ENCODE measurements around the gene C2.
"Not testable (repeated sequence)": the region's sequence is repeated elsewhere in the genome, so short reads cannot be mapped to it uniquely, and the experiment has no call there.

The C2 gene

GRCh38 chr6:31971279-31971992, 43.9 kb downstream of the C2 start:
- Histone ChIP-seq H3K23ac (ENCODE audit: low read length) (no peak overlapping the region), H2AK5ac (ENCODE audit: low read length) (peak overlapping the region; percentile 13), H2BK120ac (ENCODE audit: insufficient read depth, low read length, poor library complexity) (peak overlapping the region; percentile 35), H3K4me1 (ENCODE audit: control insufficient read depth in 1 of 2, insufficient read depth in 2 of 2, low read length in 2 of 2) (peaks cover 9 to 12% of the 10 kb centered on the region in 2 experiments), H2BK12ac (ENCODE audit: low read length) (no peak overlapping the region), H2AFZ (ENCODE audit: insufficient read depth, low read length, poor library complexity) (peak overlapping the region; percentile 80), H3K79me1 (ENCODE audit: low read length) (peaks cover 11% of the 10 kb centered on the region), H4K8ac (ENCODE audit: low read depth, low read length) (peak overlapping the region; percentile 77), H4K12ac (ENCODE audit: low read depth, low read length) (peak overlapping the region; percentile 31), H3K9ac (ENCODE audit: low read length) (peak overlapping the region; percentile 16), H3K79me2 (ENCODE audit: control insufficient read depth, insufficient read depth, low read length, poor library complexity) (peaks cover 2% of the 10 kb centered on the region), H3K36me3 (ENCODE audit: control insufficient read depth in 1 of 2, insufficient read depth in 2 of 2, low read length in 2 of 2) (peaks cover 41 to 43% of the 10 kb centered on the region in 2 experiments), H3K4ac (ENCODE audit: low read depth, low read length) (peak overlapping the region; percentile 14), H4K91ac (ENCODE audit: low read depth, low read length) (peak overlapping the region; percentile 75), H2BK5ac (ENCODE audit: low read depth, low read length, poor library complexity) (peak overlapping the region; percentile 5), H3K14ac (ENCODE audit: low read length) (peak overlapping the region; percentile 15), H3K18ac (ENCODE audit: low read length) (peak overlapping the region; percentile 2), H3K9me3 (ENCODE audit: insufficient read depth, low read depth, low read length) (no peaks in the 10 kb centered on the region), H3K27ac (ENCODE audit: low read depth, low read length) (peak overlapping the region; percentile 80), H3K27me3 (ENCODE audit: insufficient read depth, low read length) (no peaks in the 10 kb centered on the region), H3K4me3 (ENCODE audit: low read depth, low read length) (peak overlapping the region; percentile 87), H3K4me2 (ENCODE audit: low read length) (peak overlapping the region; percentile 94)
- WGBS (ENCODE audit: extremely low coverage, insufficient coverage, insufficient read length): no CpG with 5 or more reads among the region's 29 CpGs
- no peak for DNase-seq

- peak within 1 kb of the TSS; percentile 81 for H3K9ac ChIP-seq (ENCODE audit: low read length)
- peak; percentile 96 to 97 for DNase-seq
- no CpG with 5 or more reads among the region's 62 CpGs for WGBS (ENCODE audit: extremely low coverage, insufficient coverage, insufficient read length)
These were observed 44.6 kb downstream of the C2 start, which contains the start of gene DXO for GRCh38 chr6:31971993-31972708. Gene DXO, minus strand, starts transcription at chr6:31972138. Its CDS starts 463 bp downstream, at chr6:31971675.

GRCh38 chr6:31972709-31973350, 45.3 kb downstream of the C2 start:
- Histone ChIP-seq H3K27ac (ENCODE audit: low read depth, low read length) (peak overlapping the region; percentile 80), H3K9ac (ENCODE audit: low read length) (peak overlapping the region; percentile 47), H2BK5ac (ENCODE audit: low read depth, low read length, poor library complexity) (peak overlapping the region; percentile 1), H3K14ac (ENCODE audit: low read length) (peak overlapping the region; percentile 74), H3K27me3 (ENCODE audit: insufficient read depth, low read length) (no peaks in the 10 kb centered on the region), H4K8ac (ENCODE audit: low read depth, low read length) (peak overlapping the region; percentile 77), H4K91ac (ENCODE audit: low read depth, low read length) (peak overlapping the region; percentile 92), H3K18ac (ENCODE audit: low read length) (peak overlapping the region; percentile 20), H3K79me1 (ENCODE audit: low read length) (peaks cover 11% of the 10 kb centered on the region), H2BK120ac (ENCODE audit: insufficient read depth, low read length, poor library complexity) (peak overlapping the region; percentile 14), H3K79me2 (ENCODE audit: control insufficient read depth, insufficient read depth, low read length, poor library complexity) (peaks cover 2% of the 10 kb centered on the region), H3K4me1 (ENCODE audit: control insufficient read depth in 1 of 2, insufficient read depth in 2 of 2, low read length in 2 of 2) (peaks cover 9 to 12% of the 10 kb centered on the region in 2 experiments), H2BK12ac (ENCODE audit: low read length) (no peak overlapping the region), H3K4ac (ENCODE audit: low read depth, low read length) (peak overlapping the region; percentile 4), H2AFZ (ENCODE audit: insufficient read depth, low read length, poor library complexity) (peak overlapping the region; percentile 56), H3K4me3 (ENCODE audit: low read depth, low read length) (peak overlapping the region; percentile 87), H3K23ac (ENCODE audit: low read length) (no peak overlapping the region), H2AK5ac (ENCODE audit: low read length) (peak overlapping the region; percentile 49), H3K9me3 (ENCODE audit: insufficient read depth, low read depth, low read length) (no peaks in the 10 kb centered on the region), H4K12ac (ENCODE audit: low read depth, low read length) (peak overlapping the region; percentile 85), H3K4me2 (ENCODE audit: low read length) (peak overlapping the region; percentile 94), H3K36me3 (ENCODE audit: control insufficient read depth in 1 of 2, insufficient read depth in 2 of 2, low read length in 2 of 2) (peaks cover 27 to 29% of the 10 kb centered on the region in 2 experiments)
- WGBS (ENCODE audit: extremely low coverage, insufficient coverage, insufficient read length): no CpG with 5 or more reads among the region's 19 CpGs
- no peak for DNase-seq

More at GRCh38 chr6:31971993-31972708, 44.6 kb downstream of the C2 start, which contains the start of gene DXO:
- peak within 1 kb of the TSS; percentile 85 for H4K12ac ChIP-seq (ENCODE audit: low read depth, low read length)
- peak within 1 kb of the TSS; percentile 14 for H3K4ac ChIP-seq (ENCODE audit: low read depth, low read length)
- peak within 1 kb of the TSS; percentile 27 for H3K18ac ChIP-seq (ENCODE audit: low read length)
- H3K4me2 ChIP-seq (ENCODE audit: low read length): peak within 1 kb of the TSS; percentile 94
- no peak within 1 kb of the TSS for H3K23ac ChIP-seq (ENCODE audit: low read length)
- peak within 1 kb of the TSS; percentile 74 for H3K14ac ChIP-seq (ENCODE audit: low read length)
- H2AFZ ChIP-seq (ENCODE audit: insufficient read depth, low read length, poor library complexity): peak within 1 kb of the TSS; percentile 80
- H3K79me2 ChIP-seq (ENCODE audit: control insufficient read depth, insufficient read depth, low read length, poor library complexity): peaks cover 2% of the 10 kb centered on the region
- peak within 1 kb of the TSS; percentile 92 for H4K91ac ChIP-seq (ENCODE audit: low read depth, low read length)
- no peak within 1 kb of the TSS for H2BK12ac ChIP-seq (ENCODE audit: low read length)
- peak within 1 kb of the TSS; percentile 87 for H3K4me3 ChIP-seq (ENCODE audit: low read depth, low read length)
- peak within 1 kb of the TSS; percentile 54 for H2BK5ac ChIP-seq (ENCODE audit: low read depth, low read length, poor library complexity)
- peak within 1 kb of the TSS; percentile 80 for H3K27ac ChIP-seq (ENCODE audit: low read depth, low read length)
- H3K79me1 ChIP-seq (ENCODE audit: low read length): peaks cover 11% of the 10 kb centered on the region
- no peaks in the 10 kb centered on the region for H3K9me3 ChIP-seq (ENCODE audit: insufficient read depth, low read depth, low read length)
- peaks cover 9 to 12% of the 10 kb centered on the region in 2 experiments for H3K4me1 ChIP-seq (ENCODE audit: control insufficient read depth in 1 of 2, insufficient read depth in 2 of 2, low read length in 2 of 2)
- H3K36me3 ChIP-seq (ENCODE audit: control insufficient read depth in 1 of 2, insufficient read depth in 2 of 2, low read length in 2 of 2): peaks cover 34 to 36% of the 10 kb centered on the region in 2 experiments
- peak within 1 kb of the TSS; percentile 35 for H2BK120ac ChIP-seq (ENCODE audit: insufficient read depth, low read length, poor library complexity)
- peak within 1 kb of the TSS; percentile 49 for H2AK5ac ChIP-seq (ENCODE audit: low read length)
- peak within 1 kb of the TSS; percentile 77 for H4K8ac ChIP-seq (ENCODE audit: low read depth, low read length)
- H3K27me3 ChIP-seq (ENCODE audit: insufficient read depth, low read length): no peaks in the 10 kb centered on the region

GRCh38 chr6:31976065-31976464, 48.5 kb downstream of the C2 start:
- H2BK12ac ChIP-seq (ENCODE audit: low read length); H3K27me3 ChIP-seq (ENCODE audit: insufficient read depth, low read length); H3K9ac ChIP-seq (ENCODE audit: low read length); H4K12ac ChIP-seq (ENCODE audit: low read depth, low read length); H2AK5ac ChIP-seq (ENCODE audit: low read length); H3K23ac ChIP-seq (ENCODE audit: low read length); H3K79me2 ChIP-seq (ENCODE audit: control insufficient read depth, insufficient read depth, low read length, poor library complexity); H3K4ac ChIP-seq (ENCODE audit: low read depth, low read length); H3K36me3 ChIP-seq (ENCODE audit: control insufficient read depth in 1 of 2, insufficient read depth in 2 of 2, low read length in 2 of 2); H2AFZ ChIP-seq (ENCODE audit: insufficient read depth, low read length, poor library complexity); H3K9me3 ChIP-seq (ENCODE audit: insufficient read depth, low read depth, low read length); H2BK5ac ChIP-seq (ENCODE audit: low read depth, low read length, poor library complexity); H4K91ac ChIP-seq (ENCODE audit: low read depth, low read length); H3K14ac ChIP-seq (ENCODE audit: low read length); DNase-seq; H3K18ac ChIP-seq (ENCODE audit: low read length); H3K27ac ChIP-seq (ENCODE audit: low read depth, low read length); H3K4me3 ChIP-seq (ENCODE audit: low read depth, low read length); H3K4me2 ChIP-seq (ENCODE audit: low read length); H2BK120ac ChIP-seq (ENCODE audit: insufficient read depth, low read length, poor library complexity); H4K8ac ChIP-seq (ENCODE audit: low read depth, low read length): not testable (repeated sequence)
- no CpG with 5 or more reads among the region's 30 CpGs for WGBS (ENCODE audit: extremely low coverage, insufficient coverage, insufficient read length)
- peaks cover 9 to 12% of the 10 kb centered on the region in 2 experiments for H3K4me1 ChIP-seq (ENCODE audit: control insufficient read depth in 1 of 2, insufficient read depth in 2 of 2, low read length in 2 of 2)
- peaks cover 11% of the 10 kb centered on the region for H3K79me1 ChIP-seq (ENCODE audit: low read length)
